ENCODE results near the gene NR1D1. TPM values are rescaled to one million over a fixed set of nuclear protein-coding genes. Genes with fewer than 3 reads are reported as not detected.

NR1D1 gene
- polyA plus RNA-seq, 1 of the 3 experiments (the other 2 are of a cell fraction): 6.5 TPM

DNA sequence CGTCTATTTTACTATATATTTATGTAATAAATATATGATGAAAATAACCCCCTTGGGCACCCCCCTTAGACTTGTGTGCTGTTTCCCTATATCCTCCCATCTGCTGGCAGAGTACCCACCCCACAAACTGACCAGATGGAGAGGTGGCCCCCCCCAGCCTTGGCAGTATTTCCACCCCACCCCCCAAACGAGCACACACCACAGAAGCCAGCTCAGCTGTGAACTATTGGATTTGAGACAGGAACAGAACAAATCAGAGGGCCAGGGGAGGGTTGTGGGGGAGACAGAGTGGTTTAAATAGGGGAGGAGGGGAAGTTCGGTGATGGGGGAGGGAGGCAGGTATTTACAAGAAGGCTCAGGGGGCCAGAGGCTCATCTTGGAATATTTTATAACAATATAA is 7.8 kb downstream of the NR1D1 start:
- no peak overlapping the region for H3K4me3 ChIP-seq (ENCODE audit: low read depth in 2 of 2, low read length in 1 of 2)
- ChIA-PET CTCF (interaction anchor here (0.8 to 12.5 kb wide), 8 partner anchors 17 to 87 kb away, joined by 3 to 98 read pairs (median 4); partner anchors contain the start of gene CSF3), POLR2A (interaction anchor here (0.6 kb wide), 1 partner anchor 77 kb away, joined by 4 read pairs; no protein-coding TSS in a partner anchor)
- no peaks in the 10 kb centered on the region for H3K9me2 ChIP-seq
- peaks cover 8% of the 10 kb centered on the region for H3K79me2 ChIP-seq (ENCODE audit: insufficient read depth)
- no peak overlapping the region for H2AFZ ChIP-seq (ENCODE audit: low read depth)
- no peak overlapping the region for H3K27ac ChIP-seq (ENCODE audit: low read depth in 2 of 2, low read length in 1 of 2)
- DNase-seq: no peak
- H4K20me1 ChIP-seq (ENCODE audit: insufficient read depth): 0 out of 2 replicates have a peak, but pooled peaks cover 5% of the 10 kb centered on the region
- H3K4me2 ChIP-seq: no peak overlapping the region
- H3F3A ChIP-seq (replicated peaks; ENCODE audit: insufficient read depth): peaks cover 7% of the 10 kb centered on the region
- H3K36me3 ChIP-seq (replicated peaks in 1 of 2; ENCODE audit: control insufficient read depth in 1 of 2, insufficient read depth in 2 of 2, low read length in 1 of 2): peaks cover 32 to 36% of the 10 kb centered on the region in 2 experiments
- H3K4me1 ChIP-seq (ENCODE audit: control insufficient read depth in 1 of 2, insufficient read depth in 2 of 2, low read depth in 1 of 2, low read length in 1 of 2): no peaks in the 10 kb centered on the region; a peak in 1 of 4 replicates
- H3K9me3 ChIP-seq: no peaks in the 10 kb centered on the region
- TF ChIP-seq RAD21 (IDR thresholded peaks at IDR 0.05; ENCODE audit: low read length) (no peak), MEF2A (IDR thresholded peaks at IDR 0.05; ENCODE audit: borderline replicate concordance, low read depth) (no peak), YY1 (IDR thresholded peaks at IDR 0.05; ENCODE audit: low read depth) (no peak), SIN3A (IDR thresholded peaks at IDR 0.05; ENCODE audit: borderline replicate concordance, low read depth, low read length) (no peak), EP300 (IDR thresholded peaks at IDR 0.05; ENCODE audit: borderline replicate concordance in 1 of 2, low read depth in 1 of 2, low read length in 1 of 2) (no peak), POLR2AphosphoS5 (IDR thresholded peaks at IDR 0.05; ENCODE audit: low read depth, low read length) (no peak), RFX5 (IDR thresholded peaks at IDR 0.05; ENCODE audit: low read length) (no peak), NRF1 (IDR thresholded peaks at IDR 0.05; ENCODE audit: low read depth, low read length) (no peak), FOXM1 (IDR thresholded peaks at IDR 0.05; ENCODE audit: low read depth) (no peak), GATA2 (CRISPR knock-in tag; IDR thresholded peaks at IDR 0.05) (no peak), RCOR1 (IDR thresholded peaks at IDR 0.05; ENCODE audit: low read length) (no peak), NFIC (IDR thresholded peaks at IDR 0.05; ENCODE audit: borderline replicate concordance) (no peak)
- TF ChIP-seq, protein P1, sequence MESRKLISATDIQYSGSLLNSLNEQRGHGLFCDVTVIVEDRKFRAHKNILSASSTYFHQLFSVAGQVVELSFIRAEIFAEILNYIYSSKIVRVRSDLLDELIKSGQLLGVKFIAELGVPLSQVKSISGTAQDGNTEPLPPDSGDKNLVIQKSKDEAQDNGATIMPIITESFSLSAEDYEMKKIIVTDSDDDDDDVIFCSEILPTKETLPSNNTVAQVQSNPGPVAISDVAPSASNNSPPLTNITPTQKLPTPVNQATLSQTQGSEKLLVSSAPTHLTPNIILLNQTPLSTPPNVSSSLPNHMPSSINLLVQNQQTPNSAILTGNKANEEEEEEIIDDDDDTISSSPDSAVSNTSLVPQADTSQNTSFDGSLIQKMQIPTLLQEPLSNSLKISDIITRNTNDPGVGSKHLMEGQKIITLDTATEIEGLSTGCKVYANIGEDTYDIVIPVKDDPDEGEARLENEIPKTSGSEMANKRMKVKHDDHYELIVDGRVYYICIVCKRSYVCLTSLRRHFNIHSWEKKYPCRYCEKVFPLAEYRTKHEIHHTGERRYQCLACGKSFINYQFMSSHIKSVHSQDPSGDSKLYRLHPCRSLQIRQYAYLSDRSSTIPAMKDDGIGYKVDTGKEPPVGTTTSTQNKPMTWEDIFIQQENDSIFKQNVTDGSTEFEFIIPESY (IDR thresholded peaks at IDR 0.05; ENCODE audit: borderline replicate concordance, low read depth): no peak
- TF ChIP-seq, protein P2, sequence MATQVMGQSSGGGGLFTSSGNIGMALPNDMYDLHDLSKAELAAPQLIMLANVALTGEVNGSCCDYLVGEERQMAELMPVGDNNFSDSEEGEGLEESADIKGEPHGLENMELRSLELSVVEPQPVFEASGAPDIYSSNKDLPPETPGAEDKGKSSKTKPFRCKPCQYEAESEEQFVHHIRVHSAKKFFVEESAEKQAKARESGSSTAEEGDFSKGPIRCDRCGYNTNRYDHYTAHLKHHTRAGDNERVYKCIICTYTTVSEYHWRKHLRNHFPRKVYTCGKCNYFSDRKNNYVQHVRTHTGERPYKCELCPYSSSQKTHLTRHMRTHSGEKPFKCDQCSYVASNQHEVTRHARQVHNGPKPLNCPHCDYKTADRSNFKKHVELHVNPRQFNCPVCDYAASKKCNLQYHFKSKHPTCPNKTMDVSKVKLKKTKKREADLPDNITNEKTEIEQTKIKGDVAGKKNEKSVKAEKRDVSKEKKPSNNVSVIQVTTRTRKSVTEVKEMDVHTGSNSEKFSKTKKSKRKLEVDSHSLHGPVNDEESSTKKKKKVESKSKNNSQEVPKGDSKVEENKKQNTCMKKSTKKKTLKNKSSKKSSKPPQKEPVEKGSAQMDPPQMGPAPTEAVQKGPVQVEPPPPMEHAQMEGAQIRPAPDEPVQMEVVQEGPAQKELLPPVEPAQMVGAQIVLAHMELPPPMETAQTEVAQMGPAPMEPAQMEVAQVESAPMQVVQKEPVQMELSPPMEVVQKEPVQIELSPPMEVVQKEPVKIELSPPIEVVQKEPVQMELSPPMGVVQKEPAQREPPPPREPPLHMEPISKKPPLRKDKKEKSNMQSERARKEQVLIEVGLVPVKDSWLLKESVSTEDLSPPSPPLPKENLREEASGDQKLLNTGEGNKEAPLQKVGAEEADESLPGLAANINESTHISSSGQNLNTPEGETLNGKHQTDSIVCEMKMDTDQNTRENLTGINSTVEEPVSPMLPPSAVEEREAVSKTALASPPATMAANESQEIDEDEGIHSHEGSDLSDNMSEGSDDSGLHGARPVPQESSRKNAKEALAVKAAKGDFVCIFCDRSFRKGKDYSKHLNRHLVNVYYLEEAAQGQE (IDR thresholded peaks at IDR 0.05; ENCODE audit: low read depth, low read length): no peak
- TF ChIP-seq, protein P3, sequence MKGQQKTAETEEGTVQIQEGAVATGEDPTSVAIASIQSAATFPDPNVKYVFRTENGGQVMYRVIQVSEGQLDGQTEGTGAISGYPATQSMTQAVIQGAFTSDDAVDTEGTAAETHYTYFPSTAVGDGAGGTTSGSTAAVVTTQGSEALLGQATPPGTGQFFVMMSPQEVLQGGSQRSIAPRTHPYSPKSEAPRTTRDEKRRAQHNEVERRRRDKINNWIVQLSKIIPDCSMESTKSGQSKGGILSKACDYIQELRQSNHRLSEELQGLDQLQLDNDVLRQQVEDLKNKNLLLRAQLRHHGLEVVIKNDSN (IDR thresholded peaks at IDR 0.05; ENCODE audit: borderline replicate concordance, low read depth): no peak
- WGBS (ENCODE audit: low lambda C conversion rate): 68% methylated on average over 3 of the region's 3 CpGs
- H3K9ac ChIP-seq: no peak overlapping the region
- no peaks in the 10 kb centered on the region for H3K27me3 ChIP-seq (ENCODE audit: insufficient read depth)
